Stimulated activated CD8-positive, alpha-beta memory T cell treated with anti-CD3 and anti-CD28 coated beads, Interleukin-12 subunit alpha, Interleukin-12 subunit beta, amount 100 ng/mL, for 4 hours (primary cell): Measurements from ENCODE around the gene TJP2.
"Not testable (repeated sequence)": the region's sequence is repeated elsewhere in the genome, so short reads cannot be mapped to it uniquely, and the experiment has no call there.

Experiments
- DNase-seq: peaks from one replicate; pipeline ENCODE4 v3.0.0-alpha.2; 2020; ENCODE audit warnings: low read depth

Gene TJP2

GRCh38 chr9:69158471-69158870, 15.6 kb upstream of the TJP2 start:
- DNase-seq = no peak

- DNase-seq = not testable (repeated sequence)
Observed at GRCh38 chr9:69164573-69164972, 9.5 kb upstream of the TJP2 start.

- DNase-seq = no peak
Observed at GRCh38 chr9:69165581-69165980, 8.5 kb upstream of the TJP2 start.

- no peak for DNase-seq
Observed at GRCh38 chr9:69168709-69169217, 5.3 kb upstream of the TJP2 start.

- DNase-seq = no peak
Observed at GRCh38 chr9:69170231-69170630, 3.8 kb upstream of the TJP2 start.

- DNase-seq = no peak
Observed at GRCh38 chr9:69171049-69171448, 3.0 kb upstream of the TJP2 start.

GRCh38 chr9:69171517-69171916, 2.6 kb upstream of the TJP2 start:
- no peak for DNase-seq

- no peak for DNase-seq
Observed at GRCh38 chr9:69172895-69173294, 1.2 kb upstream of the TJP2 start.

- no peak for DNase-seq
Observed at GRCh38 chr9:69173497-69173890, 583 bp upstream of the TJP2 start.

- no peak for DNase-seq
Observed at GRCh38 chr9:69174616-69175463, 763 bp downstream of the TJP2 start.

GRCh38 chr9:69175486-69175885, 1.4 kb downstream of the TJP2 start:
- no peak for DNase-seq

- DNase-seq = no peak
Observed at GRCh38 chr9:69176471-69177171, 2.5 kb downstream of the TJP2 start.

GRCh38 chr9:69178583-69179011, 4.5 kb downstream of the TJP2 start:
- DNase-seq = no peak

GRCh38 chr9:69179037-69179436, 5.0 kb downstream of the TJP2 start:
- no peak for DNase-seq

GRCh38 chr9:69180200-69180599, 6.1 kb downstream of the TJP2 start:
- DNase-seq = no peak

- DNase-seq = no peak
Observed at GRCh38 chr9:69180670-69181069, 6.6 kb downstream of the TJP2 start.

GRCh38 chr9:69181908-69182353, 7.9 kb downstream of the TJP2 start:
- DNase-seq = no peak

GRCh38 chr9:69184266-69184665, 10.2 kb downstream of the TJP2 start:
- DNase-seq = no peak

GRCh38 chr9:69186841-69187611, 12.9 kb downstream of the TJP2 start:
- DNase-seq = no peak

- no peak for DNase-seq
Observed at GRCh38 chr9:69188975-69189374, 14.9 kb downstream of the TJP2 start.

GRCh38 chr9:69190086-69190862, 16.2 kb downstream of the TJP2 start:
- DNase-seq = no peak

- no peak for DNase-seq
Observed at GRCh38 chr9:69190863-69191181, 16.7 kb downstream of the TJP2 start.
